ENCODE data around the gene SOBP. TPM values are rescaled to one million over a fixed set of nuclear protein-coding genes. Genes with fewer than 3 reads are reported as not detected.

The SOBP gene
- total RNA-seq, 2 donors from 2014 or later, result 1.5 to 1.9 TPM

DNA sequence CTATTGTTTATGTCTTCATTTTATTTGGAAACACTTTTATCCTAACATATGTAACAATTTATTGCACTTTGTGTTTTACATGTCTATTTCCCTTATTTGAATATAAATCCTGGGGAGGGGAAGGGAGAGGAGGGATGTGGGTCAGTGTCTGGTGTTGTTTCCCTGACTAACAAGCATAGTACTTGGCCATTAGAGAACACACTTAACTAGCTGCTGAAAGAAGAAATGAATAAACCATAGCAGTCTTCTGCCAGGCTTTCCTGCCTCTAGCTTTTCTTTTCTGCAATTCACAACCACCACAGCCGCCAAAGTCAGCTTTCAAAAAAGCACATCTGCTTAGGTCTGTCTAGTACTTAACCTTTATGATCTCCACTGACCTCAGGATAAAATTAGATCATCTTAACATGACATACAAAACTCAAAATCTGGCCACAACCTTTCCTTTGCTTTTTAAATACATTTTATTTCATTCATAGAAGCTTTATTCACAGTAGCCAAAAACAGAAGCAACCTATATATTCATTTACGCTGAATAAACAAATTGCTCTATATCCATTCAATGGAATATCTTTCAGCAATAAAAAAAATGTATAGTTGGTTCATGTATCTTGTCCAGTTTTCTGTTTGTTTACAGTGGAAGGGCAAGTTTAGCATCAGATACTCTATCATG lies 46.8 kb upstream of the SOBP start:
- Histone ChIP-seq H3K9ac (ENCODE audit: extremely low read depth, low read length, poor library complexity, severe bottlenecking) (no peak overlapping the region), H3K4me3 (ENCODE audit: low read length) (no peak overlapping the region), H3K4me1 (ENCODE audit: control insufficient read depth, insufficient read depth, low read length) (no peaks in the 10 kb centered on the region), H3K36me3 (ENCODE audit: control insufficient read depth, insufficient read depth, low read length) (no peaks in the 10 kb centered on the region), H3K27ac (ENCODE audit: low read depth, low read length) (no peak overlapping the region), H3K9me3 (ENCODE audit: control insufficient read depth, low read length) (peaks cover 24% of the 10 kb centered on the region), H3K27me3 (ENCODE audit: control insufficient read depth, insufficient read depth, low read length, poor library complexity, severe bottlenecking) (no peaks in the 10 kb centered on the region)
- Mint-ChIP-seq H3K36me3 (ENCODE audit: low read depth) (peaks cover 21% of the 10 kb centered on the region), H3K4me1 (no peaks in the 10 kb centered on the region), H3K27ac (no peak overlapping the region), H3K4me3 (no peak overlapping the region), H3K27me3 (ENCODE audit: insufficient read depth) (no peaks in the 10 kb centered on the region), H3K9me3 (peaks cover 26% of the 10 kb centered on the region)
- WGBS, 2 experiments (ENCODE audit: insufficient coverage in 1 of 2, insufficient read length in 1 of 2), result 83 to 86% methylated on average over 1 to 2 of the region's 2 CpGs
- DNase-seq, result no peak
- TF ChIP-seq, protein P1, sequence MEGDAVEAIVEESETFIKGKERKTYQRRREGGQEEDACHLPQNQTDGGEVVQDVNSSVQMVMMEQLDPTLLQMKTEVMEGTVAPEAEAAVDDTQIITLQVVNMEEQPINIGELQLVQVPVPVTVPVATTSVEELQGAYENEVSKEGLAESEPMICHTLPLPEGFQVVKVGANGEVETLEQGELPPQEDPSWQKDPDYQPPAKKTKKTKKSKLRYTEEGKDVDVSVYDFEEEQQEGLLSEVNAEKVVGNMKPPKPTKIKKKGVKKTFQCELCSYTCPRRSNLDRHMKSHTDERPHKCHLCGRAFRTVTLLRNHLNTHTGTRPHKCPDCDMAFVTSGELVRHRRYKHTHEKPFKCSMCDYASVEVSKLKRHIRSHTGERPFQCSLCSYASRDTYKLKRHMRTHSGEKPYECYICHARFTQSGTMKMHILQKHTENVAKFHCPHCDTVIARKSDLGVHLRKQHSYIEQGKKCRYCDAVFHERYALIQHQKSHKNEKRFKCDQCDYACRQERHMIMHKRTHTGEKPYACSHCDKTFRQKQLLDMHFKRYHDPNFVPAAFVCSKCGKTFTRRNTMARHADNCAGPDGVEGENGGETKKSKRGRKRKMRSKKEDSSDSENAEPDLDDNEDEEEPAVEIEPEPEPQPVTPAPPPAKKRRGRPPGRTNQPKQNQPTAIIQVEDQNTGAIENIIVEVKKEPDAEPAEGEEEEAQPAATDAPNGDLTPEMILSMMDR (conservative IDR thresholded peaks at IDR 0.05), result no peak

DNA sequence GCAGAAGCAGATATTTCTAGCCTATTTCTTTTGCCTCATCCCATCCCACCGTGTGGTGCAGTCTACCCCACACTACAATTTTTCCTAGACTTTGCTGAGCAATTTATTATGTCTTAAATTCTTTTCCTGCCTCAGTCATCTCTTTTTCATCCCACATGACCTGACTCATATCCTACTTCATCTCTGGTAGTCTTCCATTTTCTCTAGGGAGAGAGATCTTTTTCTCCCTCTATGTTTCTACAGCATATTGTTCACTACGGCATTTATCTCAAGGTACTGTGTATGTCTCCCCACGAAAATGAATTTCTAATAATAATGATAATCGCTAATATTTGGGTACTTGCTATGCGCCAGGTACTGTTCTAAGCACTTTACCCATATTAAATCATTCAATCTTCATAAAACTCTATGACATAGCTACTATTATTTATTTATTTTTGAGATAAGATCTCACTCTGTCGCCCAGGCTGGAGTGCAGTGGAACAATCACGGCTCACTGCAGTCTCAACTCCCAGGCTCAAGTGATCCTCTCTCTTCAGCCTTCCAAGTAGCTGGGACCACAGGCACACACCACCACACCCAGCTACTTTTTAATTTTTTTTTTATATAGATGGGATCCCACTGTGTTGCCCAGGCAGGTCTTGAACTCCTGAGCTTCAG lies 46.2 kb upstream of the SOBP start:
- no peak overlapping the region for H3K4me3 Mint-ChIP-seq
- no peaks in the 10 kb centered on the region for H3K4me1 Mint-ChIP-seq
- peaks cover 32% of the 10 kb centered on the region for H3K9me3 Mint-ChIP-seq
- WGBS, 2 experiments (ENCODE audit: insufficient coverage in 1 of 2, insufficient read length in 1 of 2), result 90 to 92% methylated on average over 2 to 7 of the region's 7 CpGs
- no peak for DNase-seq
- Histone ChIP-seq H3K9me3 (ENCODE audit: control insufficient read depth, low read length) (peaks cover 30% of the 10 kb centered on the region), H3K36me3 (ENCODE audit: control insufficient read depth, insufficient read depth, low read length) (no peaks in the 10 kb centered on the region), H3K4me3 (ENCODE audit: low read length) (no peak overlapping the region), H3K4me1 (ENCODE audit: control insufficient read depth, insufficient read depth, low read length) (no peaks in the 10 kb centered on the region), H3K27ac (ENCODE audit: low read depth, low read length) (no peak overlapping the region), H3K9ac (ENCODE audit: extremely low read depth, low read length, poor library complexity, severe bottlenecking) (no peak overlapping the region), H3K27me3 (ENCODE audit: control insufficient read depth, insufficient read depth, low read length, poor library complexity, severe bottlenecking) (no peaks in the 10 kb centered on the region)
- H3K27me3 Mint-ChIP-seq (ENCODE audit: insufficient read depth), result no peaks in the 10 kb centered on the region
- no peak overlapping the region for H3K27ac Mint-ChIP-seq
- TF ChIP-seq, protein P1 (conservative IDR thresholded peaks at IDR 0.05), result no peak
- H3K36me3 Mint-ChIP-seq (ENCODE audit: low read depth), result peaks cover 26% of the 10 kb centered on the region

DNA sequence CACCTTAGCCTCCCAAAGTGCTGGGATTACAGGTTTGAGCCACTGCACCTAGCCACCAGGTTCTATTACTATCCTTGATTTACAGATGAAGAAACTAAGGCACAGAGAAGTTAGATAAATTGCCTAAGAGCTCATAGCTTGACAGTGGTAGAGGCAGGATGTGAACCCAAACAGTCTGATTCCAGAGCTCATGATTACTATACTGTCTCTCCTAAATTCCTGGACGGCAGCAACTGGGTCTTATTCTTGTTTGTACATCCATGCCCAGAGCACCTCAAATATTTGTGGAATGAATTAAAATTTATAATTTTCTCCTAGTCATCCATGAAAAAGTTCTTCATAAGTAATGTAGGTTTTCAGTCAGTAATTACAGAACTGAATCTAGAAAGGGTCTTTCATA lies 45.6 kb upstream of the SOBP start:
- 100% methylated on average over 1 of the region's 1 CpG; no CpG with 5 or more reads in 1 of the 2 experiments for WGBS, 2 experiments (ENCODE audit: insufficient coverage in 1 of 2, insufficient read length in 1 of 2)

More for the DNA sequence above, 45.6 kb upstream of the SOBP start:
- H3K4me1 Mint-ChIP-seq, result no peaks in the 10 kb centered on the region
- no peak overlapping the region for H3K27ac Mint-ChIP-seq
- no peaks in the 10 kb centered on the region for H3K4me1 ChIP-seq (ENCODE audit: control insufficient read depth, insufficient read depth, low read length)
- H3K4me3 Mint-ChIP-seq, result no peak overlapping the region
- H3K27me3 ChIP-seq (ENCODE audit: control insufficient read depth, insufficient read depth, low read length, poor library complexity, severe bottlenecking), result no peaks in the 10 kb centered on the region
- H3K27me3 Mint-ChIP-seq (ENCODE audit: insufficient read depth), result no peaks in the 10 kb centered on the region
- peaks cover 38% of the 10 kb centered on the region for H3K9me3 Mint-ChIP-seq
- H3K27ac ChIP-seq (ENCODE audit: low read depth, low read length), result no peak overlapping the region
- H3K36me3 ChIP-seq (ENCODE audit: control insufficient read depth, insufficient read depth, low read length), result no peaks in the 10 kb centered on the region
- H3K9me3 ChIP-seq (ENCODE audit: control insufficient read depth, low read length), result peaks cover 32% of the 10 kb centered on the region
- no peak overlapping the region for H3K9ac ChIP-seq (ENCODE audit: extremely low read depth, low read length, poor library complexity, severe bottlenecking)
- peaks cover 27% of the 10 kb centered on the region for H3K36me3 Mint-ChIP-seq (ENCODE audit: low read depth)
- no peak overlapping the region for H3K4me3 ChIP-seq (ENCODE audit: low read length)
- TF ChIP-seq, protein P1 (conservative IDR thresholded peaks at IDR 0.05), result no peak
- no peak for DNase-seq

All from endodermal cell (in vitro differentiated cells).